ENCODE measurements around the gene CCDC88C. TPM values are rescaled to one million over a fixed set of nuclear protein-coding genes. Genes with fewer than 3 reads are reported as not detected.

CCDC88C gene
- total RNA-seq, 1 experiment from 2014 or later, result 33.2 TPM

DNA sequence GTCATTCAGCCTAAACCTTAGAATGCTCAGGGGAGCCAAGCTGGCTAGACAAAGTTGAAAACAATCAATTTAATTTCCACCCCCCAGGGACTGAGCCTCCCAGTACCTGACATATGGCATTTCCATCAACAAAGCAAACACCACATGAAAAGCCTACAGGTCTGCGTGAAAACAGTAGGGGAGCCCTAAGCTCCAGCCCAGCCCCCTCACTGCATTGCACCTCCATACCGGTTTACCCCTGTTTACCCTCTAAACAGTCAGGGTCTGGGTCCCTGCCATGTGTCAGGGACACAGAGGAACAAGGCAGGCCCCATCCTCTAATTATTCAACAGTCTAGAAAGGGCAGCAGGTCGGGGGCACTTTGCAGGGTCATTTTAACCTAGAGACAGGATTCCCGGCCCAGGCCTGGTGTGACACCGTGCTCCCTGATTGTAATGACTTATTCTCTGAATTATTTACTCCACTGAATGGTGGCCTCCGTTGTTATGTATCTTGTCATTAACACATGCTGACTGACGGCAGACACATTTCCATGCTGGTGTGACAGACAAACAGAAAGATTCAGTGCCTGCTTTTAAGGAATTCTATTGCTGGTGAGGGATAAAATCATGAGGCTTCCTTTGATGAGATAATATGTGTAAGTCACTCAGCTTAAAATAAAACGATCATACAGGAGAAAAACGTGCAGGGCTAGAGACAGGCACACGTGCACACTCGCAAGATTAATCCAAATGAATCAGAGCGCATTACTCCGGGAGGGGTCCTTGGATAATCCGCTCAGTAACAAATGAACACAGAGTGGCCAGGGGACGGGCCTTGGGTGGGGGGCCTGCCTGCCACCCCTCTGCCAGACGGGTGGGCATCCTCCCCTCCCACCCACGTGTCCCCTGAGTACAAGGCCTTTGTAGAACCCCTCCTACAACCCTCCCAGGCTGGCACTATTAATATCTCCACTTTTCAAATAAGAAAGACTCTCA, 23.2 kb downstream of the CCDC88C start:
- no TSS peak for BruUV-seq (replicated peaks)
- no peak for DNase-seq
- TF ChIP-seq, protein P1, sequence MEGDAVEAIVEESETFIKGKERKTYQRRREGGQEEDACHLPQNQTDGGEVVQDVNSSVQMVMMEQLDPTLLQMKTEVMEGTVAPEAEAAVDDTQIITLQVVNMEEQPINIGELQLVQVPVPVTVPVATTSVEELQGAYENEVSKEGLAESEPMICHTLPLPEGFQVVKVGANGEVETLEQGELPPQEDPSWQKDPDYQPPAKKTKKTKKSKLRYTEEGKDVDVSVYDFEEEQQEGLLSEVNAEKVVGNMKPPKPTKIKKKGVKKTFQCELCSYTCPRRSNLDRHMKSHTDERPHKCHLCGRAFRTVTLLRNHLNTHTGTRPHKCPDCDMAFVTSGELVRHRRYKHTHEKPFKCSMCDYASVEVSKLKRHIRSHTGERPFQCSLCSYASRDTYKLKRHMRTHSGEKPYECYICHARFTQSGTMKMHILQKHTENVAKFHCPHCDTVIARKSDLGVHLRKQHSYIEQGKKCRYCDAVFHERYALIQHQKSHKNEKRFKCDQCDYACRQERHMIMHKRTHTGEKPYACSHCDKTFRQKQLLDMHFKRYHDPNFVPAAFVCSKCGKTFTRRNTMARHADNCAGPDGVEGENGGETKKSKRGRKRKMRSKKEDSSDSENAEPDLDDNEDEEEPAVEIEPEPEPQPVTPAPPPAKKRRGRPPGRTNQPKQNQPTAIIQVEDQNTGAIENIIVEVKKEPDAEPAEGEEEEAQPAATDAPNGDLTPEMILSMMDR (IDR thresholded peaks at IDR 0.05; ENCODE audit: unreplicated experiment), result no peak
- H3K4me1 Mint-ChIP-seq (ENCODE audit: low read depth, unreplicated experiment), result peaks cover 29% of the 10 kb centered on the region
- H3K27me3 Mint-ChIP-seq (ENCODE audit: unreplicated experiment), result no peaks in the 10 kb centered on the region
- no peak overlapping the region for H3K27ac Mint-ChIP-seq (ENCODE audit: unreplicated experiment)
- H3K9me3 Mint-ChIP-seq (ENCODE audit: low read depth, unreplicated experiment), result no peaks in the 10 kb centered on the region
- intact Hi-C loops (cut with micrococcal nuclease; ENCODE audit: unreplicated experiment), result no loop called here
- H3K4me3 Mint-ChIP-seq (ENCODE audit: low read depth, unreplicated experiment), result no peak overlapping the region
- CTCF ChIA-PET, result no interaction called here
- peaks cover 6% of the 10 kb centered on the region for H3K36me3 Mint-ChIP-seq (ENCODE audit: insufficient read depth, unreplicated experiment)

DNA sequence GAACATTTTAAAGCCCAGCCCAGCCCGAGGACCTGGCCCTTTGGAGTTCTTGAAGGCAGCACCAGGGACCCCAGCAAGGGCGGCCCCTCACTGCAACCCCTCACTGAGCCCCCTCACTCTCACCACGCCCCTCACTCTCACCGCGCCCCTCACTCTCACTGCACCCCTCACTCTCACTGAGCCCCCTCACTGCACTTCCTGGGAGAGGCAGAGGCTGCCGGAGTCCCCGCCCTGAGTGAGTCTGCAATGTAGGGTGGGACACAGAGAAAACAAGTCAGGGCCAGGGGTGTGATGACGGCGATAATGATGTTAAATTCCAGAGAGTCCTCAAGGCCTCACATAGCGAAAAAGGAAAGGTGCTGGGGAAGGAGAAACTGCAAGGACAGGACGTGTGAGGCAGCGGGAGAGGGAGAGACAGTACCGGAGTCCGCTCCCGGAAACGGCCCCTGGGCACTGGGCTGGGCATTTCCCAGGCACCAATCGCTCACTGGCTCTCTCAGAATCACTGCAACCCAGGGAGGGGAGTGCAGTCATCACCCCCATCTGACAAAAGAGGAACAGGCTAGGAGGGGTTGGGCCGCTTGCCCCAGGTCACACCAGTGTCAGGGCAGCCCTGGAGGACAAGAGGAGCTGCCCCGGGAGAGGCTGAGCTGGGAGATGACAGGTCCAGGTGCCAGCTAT, 24.9 kb downstream of the CCDC88C start:
- H3K27me3 Mint-ChIP-seq (ENCODE audit: unreplicated experiment), result no peaks in the 10 kb centered on the region
- no peak for DNase-seq
- peak overlapping the region; percentile 61 for H3K27ac Mint-ChIP-seq (ENCODE audit: unreplicated experiment)
- H3K4me3 Mint-ChIP-seq (ENCODE audit: low read depth, unreplicated experiment), result peak overlapping the region; percentile 28
- intact Hi-C loops (cut with micrococcal nuclease; ENCODE audit: unreplicated experiment), result no loop called here
- TF ChIP-seq, protein P1 (IDR thresholded peaks at IDR 0.05; ENCODE audit: unreplicated experiment), result no peak
- no peaks in the 10 kb centered on the region for H3K9me3 Mint-ChIP-seq (ENCODE audit: low read depth, unreplicated experiment)
- peaks cover 6% of the 10 kb centered on the region for H3K36me3 Mint-ChIP-seq (ENCODE audit: insufficient read depth, unreplicated experiment)
- CTCF ChIA-PET, result no interaction called here
- H3K4me1 Mint-ChIP-seq (ENCODE audit: low read depth, unreplicated experiment), result peaks cover 14% of the 10 kb centered on the region
- BruUV-seq (replicated peaks), result no TSS peak

DNA sequence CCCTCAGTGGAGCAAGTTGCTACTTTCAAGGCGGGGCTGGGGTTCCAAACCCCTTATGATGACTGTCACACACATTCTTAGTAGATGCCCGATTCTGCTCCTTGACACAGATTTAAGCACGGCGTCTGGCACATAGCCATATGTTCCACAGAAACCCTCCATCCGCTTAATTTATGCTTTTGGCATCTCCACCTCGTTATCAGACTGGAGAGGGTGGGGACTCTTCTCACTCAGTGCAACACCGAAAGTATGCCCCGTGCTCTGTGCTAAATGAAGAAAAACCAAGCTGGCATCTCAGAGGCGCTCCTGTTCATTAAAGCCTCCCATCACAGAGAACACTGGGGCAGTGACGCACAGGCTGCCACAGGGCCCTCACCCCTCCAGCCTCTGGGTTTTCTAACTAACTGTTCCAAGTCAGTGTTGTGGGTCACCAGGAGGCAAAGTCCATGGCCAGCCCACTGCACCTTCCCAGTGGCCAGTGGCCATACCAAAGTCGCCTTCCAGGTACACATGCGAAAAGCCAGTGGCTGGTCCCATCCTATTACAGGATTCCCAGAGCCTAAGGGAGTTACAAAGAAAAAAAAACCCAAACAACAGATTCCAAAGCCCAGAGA, 27.3 kb downstream of the CCDC88C start:
- BruUV-seq (replicated peaks), result no TSS peak
- no peaks in the 10 kb centered on the region for H3K4me1 Mint-ChIP-seq (ENCODE audit: low read depth, unreplicated experiment)
- peaks cover 6% of the 10 kb centered on the region for H3K36me3 Mint-ChIP-seq (ENCODE audit: insufficient read depth, unreplicated experiment)
- TF ChIP-seq, protein P1 (IDR thresholded peaks at IDR 0.05; ENCODE audit: unreplicated experiment), result no peak
- intact Hi-C loops (cut with micrococcal nuclease; ENCODE audit: unreplicated experiment), result no loop called here
- no peaks in the 10 kb centered on the region for H3K9me3 Mint-ChIP-seq (ENCODE audit: low read depth, unreplicated experiment)
- H3K4me3 Mint-ChIP-seq (ENCODE audit: low read depth, unreplicated experiment), result no peak overlapping the region
- CTCF ChIA-PET, result no interaction called here
- DNase-seq, result no peak
- no peak overlapping the region for H3K27ac Mint-ChIP-seq (ENCODE audit: unreplicated experiment)
- no peaks in the 10 kb centered on the region for H3K27me3 Mint-ChIP-seq (ENCODE audit: unreplicated experiment)

DNA sequence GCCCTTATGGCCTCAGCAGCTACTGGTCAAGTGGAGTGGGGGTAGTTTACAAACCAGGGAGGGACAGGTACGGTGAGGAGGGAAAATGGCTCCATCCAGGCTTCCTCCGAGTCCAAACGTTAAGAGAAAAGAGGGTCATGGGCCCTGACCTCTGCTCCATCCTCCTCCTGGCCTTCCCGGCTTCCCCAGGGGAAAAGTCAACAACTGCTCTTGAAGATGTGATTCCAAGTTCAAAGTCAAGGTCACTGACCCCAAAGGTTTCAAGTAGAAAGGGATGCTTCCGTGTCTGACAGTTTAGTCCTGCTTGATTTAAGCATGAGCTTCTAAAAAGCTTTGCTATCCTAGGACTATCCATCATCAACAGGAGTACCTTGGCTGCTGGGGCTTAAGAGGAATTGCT, 28.5 kb downstream of the CCDC88C start:
- Mint-ChIP-seq H3K27me3 (ENCODE audit: unreplicated experiment) (no peaks in the 10 kb centered on the region), H3K4me3 (ENCODE audit: low read depth, unreplicated experiment) (no peak overlapping the region), H3K27ac (ENCODE audit: unreplicated experiment) (no peak overlapping the region), H3K36me3 (ENCODE audit: insufficient read depth, unreplicated experiment) (peaks cover 12% of the 10 kb centered on the region), H3K9me3 (ENCODE audit: low read depth, unreplicated experiment) (no peaks in the 10 kb centered on the region), H3K4me1 (ENCODE audit: low read depth, unreplicated experiment) (peaks cover 6% of the 10 kb centered on the region)
- DNase-seq, result no peak
- CTCF ChIA-PET, result interaction anchor here (0.5 kb wide), 1 partner anchor 11 kb away, joined by 3 read pairs; no protein-coding TSS in a partner anchor
- intact Hi-C loops (cut with micrococcal nuclease; ENCODE audit: unreplicated experiment), result no loop called here
- no TSS peak for BruUV-seq (replicated peaks)
- TF ChIP-seq, protein P1 (IDR thresholded peaks at IDR 0.05; ENCODE audit: unreplicated experiment), result no peak

All from Calu3 (cell line).